SU-DHL-6 (cell line): ENCODE data around the gene RAB20.

Source experiments
- EZH2phosphoT487 ChIP-seq: fragments of 200-600 bp; sonication (generic), shearing (Covaris generic); conservative IDR thresholded peaks from 2 replicates; pipeline ENCODE4 v1.6.1; 2018; ENCODE audit warnings: mild to moderate bottlenecking, antibody characterized with exemption, low read length, moderate library complexity, mixed read lengths
- TF ChIP-seq, protein P1 (sequence below): fragments of 200-600 bp; sonication (generic); IDR thresholded peaks from one replicate; pipeline ENCODE4 v1.5.1; 2017; ENCODE audit warnings: antibody characterized with exemption, mild to moderate bottlenecking, low read length, moderate library complexity; ENCODE audit not compliant: insufficient read depth, poor library complexity, severe bottlenecking

GRCh38 chr13:110580800-110581199 lies 19.3 kb upstream of the RAB20 start:
- TF ChIP-seq, protein P1, sequence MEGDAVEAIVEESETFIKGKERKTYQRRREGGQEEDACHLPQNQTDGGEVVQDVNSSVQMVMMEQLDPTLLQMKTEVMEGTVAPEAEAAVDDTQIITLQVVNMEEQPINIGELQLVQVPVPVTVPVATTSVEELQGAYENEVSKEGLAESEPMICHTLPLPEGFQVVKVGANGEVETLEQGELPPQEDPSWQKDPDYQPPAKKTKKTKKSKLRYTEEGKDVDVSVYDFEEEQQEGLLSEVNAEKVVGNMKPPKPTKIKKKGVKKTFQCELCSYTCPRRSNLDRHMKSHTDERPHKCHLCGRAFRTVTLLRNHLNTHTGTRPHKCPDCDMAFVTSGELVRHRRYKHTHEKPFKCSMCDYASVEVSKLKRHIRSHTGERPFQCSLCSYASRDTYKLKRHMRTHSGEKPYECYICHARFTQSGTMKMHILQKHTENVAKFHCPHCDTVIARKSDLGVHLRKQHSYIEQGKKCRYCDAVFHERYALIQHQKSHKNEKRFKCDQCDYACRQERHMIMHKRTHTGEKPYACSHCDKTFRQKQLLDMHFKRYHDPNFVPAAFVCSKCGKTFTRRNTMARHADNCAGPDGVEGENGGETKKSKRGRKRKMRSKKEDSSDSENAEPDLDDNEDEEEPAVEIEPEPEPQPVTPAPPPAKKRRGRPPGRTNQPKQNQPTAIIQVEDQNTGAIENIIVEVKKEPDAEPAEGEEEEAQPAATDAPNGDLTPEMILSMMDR = no peak
- TF ChIP-seq EZH2phosphoT487 = no peak
